ENCODE results near the gene RPL7A.

GRCh38 chr9:133370685-133371084, 22.7 kb downstream of the RPL7A start:
- TF ChIP-seq CTCF (IDR thresholded peaks at IDR 0.05): no peak
- no peak for TF ChIP-seq POLR2A (IDR thresholded peaks at IDR 0.05)
